ENCODE data around the gene CHCHD6.

The CHCHD6 gene

GRCh38 chr3:126918355-126918821, 214.3 kb downstream of the CHCHD6 start:
- no peak for TF ChIP-seq FOXA1 (IDR thresholded peaks at IDR 0.05)
- TF ChIP-seq ZNF384 (IDR thresholded peaks at IDR 0.05): no peak
- no peak for TF ChIP-seq SUZ12 (IDR thresholded peaks at IDR 0.05)
- TF ChIP-seq SP1 (IDR thresholded peaks at IDR 0.05): no peak
- TF ChIP-seq PKNOX1 (IDR thresholded peaks at IDR 0.05): no peak
- no peak for TF ChIP-seq ARNT (IDR thresholded peaks at IDR 0.05)
- TF ChIP-seq HDGF (IDR thresholded peaks at IDR 0.05; ENCODE audit: borderline replicate concordance): no peak
- TF ChIP-seq FOXM1 (IDR thresholded peaks at IDR 0.05; ENCODE audit: borderline replicate concordance): no peak
- no peak for TF ChIP-seq FOXK2 (IDR thresholded peaks at IDR 0.05)
- no peak for TF ChIP-seq L3MBTL2 (conservative IDR thresholded peaks at IDR 0.05)
- TF ChIP-seq LEF1 (IDR thresholded peaks at IDR 0.05; ENCODE audit: borderline replicate concordance): no peak
- no peak for TF ChIP-seq CTBP1 (IDR thresholded peaks at IDR 0.05; ENCODE audit: borderline replicate concordance)
- no peak for TF ChIP-seq NFRKB (IDR thresholded peaks at IDR 0.05)
- no peak for TF ChIP-seq ELF4 (IDR thresholded peaks at IDR 0.05)
- TF ChIP-seq TARDBP (IDR thresholded peaks at IDR 0.05): no peak
- no peak for TF ChIP-seq BHLHE40 (IDR thresholded peaks at IDR 0.05; ENCODE audit: borderline replicate concordance)
- no peak for DNase-seq (ENCODE audit: extremely low spot score)
- CTCF ChIA-PET: no interaction called here
- POLR2A ChIA-PET: no interaction called here

- TF ChIP-seq SUZ12 (IDR thresholded peaks at IDR 0.05) (no peak), FOXK2 (IDR thresholded peaks at IDR 0.05) (no peak)
- ChIA-PET CTCF (interaction anchor here (0.6 kb wide), 1 partner anchor 24 kb away, joined by 3 read pairs; no protein-coding TSS in a partner anchor), POLR2A (no interaction called here)
- DNase-seq (ENCODE audit: extremely low spot score): no peak
These were observed 217.2 kb downstream of the CHCHD6 start for GRCh38 chr3:126921085-126921824.

- TF ChIP-seq L3MBTL2 (conservative IDR thresholded peaks at IDR 0.05) (no peak), SUZ12 (IDR thresholded peaks at IDR 0.05) (no peak), ZNF384 (IDR thresholded peaks at IDR 0.05) (no peak), FOXK2 (IDR thresholded peaks at IDR 0.05) (no peak), ELF4 (IDR thresholded peaks at IDR 0.05) (no peak)
- DNase-seq (ENCODE audit: extremely low spot score): no peak
- ChIA-PET POLR2A (no interaction called here), CTCF (no interaction called here)
These were observed 218.4 kb downstream of the CHCHD6 start for GRCh38 chr3:126922466-126922865.

- ChIA-PET CTCF (no interaction called here), POLR2A (no interaction called here)
- TF ChIP-seq LEF1 (IDR thresholded peaks at IDR 0.05; ENCODE audit: borderline replicate concordance) (no peak), SUZ12 (IDR thresholded peaks at IDR 0.05) (no peak), ARNT (IDR thresholded peaks at IDR 0.05) (no peak), BHLHE40 (IDR thresholded peaks at IDR 0.05; ENCODE audit: borderline replicate concordance) (no peak), CTBP1 (IDR thresholded peaks at IDR 0.05; ENCODE audit: borderline replicate concordance) (no peak), HDGF (IDR thresholded peaks at IDR 0.05; ENCODE audit: borderline replicate concordance) (no peak), NFRKB (IDR thresholded peaks at IDR 0.05) (no peak), ZNF384 (IDR thresholded peaks at IDR 0.05) (no peak), SP1 (IDR thresholded peaks at IDR 0.05) (no peak), FOXA1 (IDR thresholded peaks at IDR 0.05) (no peak), FOXM1 (IDR thresholded peaks at IDR 0.05; ENCODE audit: borderline replicate concordance) (no peak), FOXK2 (IDR thresholded peaks at IDR 0.05) (no peak), ELF4 (IDR thresholded peaks at IDR 0.05) (no peak), L3MBTL2 (conservative IDR thresholded peaks at IDR 0.05) (no peak), TARDBP (IDR thresholded peaks at IDR 0.05) (no peak)
- no peak for DNase-seq (ENCODE audit: extremely low spot score)
These were observed 219.4 kb downstream of the CHCHD6 start for GRCh38 chr3:126923423-126923822.

- POLR2A ChIA-PET: no interaction called here
- no peak for DNase-seq (ENCODE audit: extremely low spot score)
- TF ChIP-seq NFRKB (IDR thresholded peaks at IDR 0.05): no peak
- no peak for TF ChIP-seq ELF4 (IDR thresholded peaks at IDR 0.05)
- TF ChIP-seq SUZ12 (IDR thresholded peaks at IDR 0.05): no peak
- TF ChIP-seq CTBP1 (IDR thresholded peaks at IDR 0.05; ENCODE audit: borderline replicate concordance): no peak
- no peak for TF ChIP-seq FOXA1 (IDR thresholded peaks at IDR 0.05)
- no peak for TF ChIP-seq ZNF384 (IDR thresholded peaks at IDR 0.05)
- TF ChIP-seq FOXM1 (IDR thresholded peaks at IDR 0.05; ENCODE audit: borderline replicate concordance): no peak
- no peak for TF ChIP-seq FOXK2 (IDR thresholded peaks at IDR 0.05)
- TF ChIP-seq LEF1 (IDR thresholded peaks at IDR 0.05; ENCODE audit: borderline replicate concordance): no peak
- no peak for TF ChIP-seq PKNOX1 (IDR thresholded peaks at IDR 0.05)
- TF ChIP-seq BHLHE40 (IDR thresholded peaks at IDR 0.05; ENCODE audit: borderline replicate concordance): no peak
- TF ChIP-seq L3MBTL2 (conservative IDR thresholded peaks at IDR 0.05): no peak
- TF ChIP-seq TARDBP (IDR thresholded peaks at IDR 0.05): no peak
- no peak for TF ChIP-seq ARNT (IDR thresholded peaks at IDR 0.05)
- no peak for TF ChIP-seq HDGF (IDR thresholded peaks at IDR 0.05; ENCODE audit: borderline replicate concordance)
- no peak for TF ChIP-seq SP1 (IDR thresholded peaks at IDR 0.05)
- CTCF ChIA-PET: no interaction called here
These were observed 219.9 kb downstream of the CHCHD6 start for GRCh38 chr3:126923895-126924294.

- TF ChIP-seq HDGF (IDR thresholded peaks at IDR 0.05; ENCODE audit: borderline replicate concordance) (no peak), TARDBP (IDR thresholded peaks at IDR 0.05) (no peak), PKNOX1 (IDR thresholded peaks at IDR 0.05) (no peak), NFRKB (IDR thresholded peaks at IDR 0.05) (no peak)
- no peak for DNase-seq (ENCODE audit: extremely low spot score)
- POLR2A ChIA-PET: no interaction called here
- CTCF ChIA-PET: no interaction called here
These were observed 220.4 kb downstream of the CHCHD6 start for GRCh38 chr3:126924458-126924857.

All from HEK293T (cell line).